Muscle layer of colon (tissue), 2 donors: ENCODE data around the gene LRCOL1.

Experiments used
- H3K27ac ChIP-seq: one replicate; pipeline ENCODE4 v1.7.0; 2013; ENCODE audit warnings: low read depth, mild to moderate bottlenecking, low read length, moderate library complexity
- H3K27me3 ChIP-seq, 2 donors: one replicate each; pipeline ENCODE4 v1.7.0; 2013; ENCODE audit warnings: low read length in 2 of 2, mild to moderate bottlenecking in 2 of 2; ENCODE audit not compliant: insufficient read depth in 2 of 2, control insufficient read depth in 1 of 2
- H3K36me3 ChIP-seq: one replicate; pipeline ENCODE4 v1.7.0; 2013; ENCODE audit warnings: mild to moderate bottlenecking, low read length; ENCODE audit not compliant: insufficient read depth
- H3K4me1 ChIP-seq: one replicate; pipeline ENCODE4 v1.7.0; 2013; ENCODE audit warnings: mild to moderate bottlenecking, low read length; ENCODE audit not compliant: insufficient read depth
- H3K4me3 ChIP-seq, 2 donors: one replicate each; pipeline ENCODE4 v1.7.0; 2013; ENCODE audit warnings: low read length in 2 of 2, low read depth in 1 of 2, mild to moderate bottlenecking in 1 of 2, moderate library complexity in 1 of 2
- H3K9ac ChIP-seq: one replicate; pipeline ENCODE4 v1.7.0; 2013; ENCODE audit warnings: low read length
- H3K9me3 ChIP-seq: one replicate; pipeline ENCODE4 v1.7.0; 2013; ENCODE audit warnings: mild to moderate bottlenecking, low read length
- donor health status: abdominal sarcoma.
- donor health status: Adenocarcinoma of cecum.

The LRCOL1 gene

DNA sequence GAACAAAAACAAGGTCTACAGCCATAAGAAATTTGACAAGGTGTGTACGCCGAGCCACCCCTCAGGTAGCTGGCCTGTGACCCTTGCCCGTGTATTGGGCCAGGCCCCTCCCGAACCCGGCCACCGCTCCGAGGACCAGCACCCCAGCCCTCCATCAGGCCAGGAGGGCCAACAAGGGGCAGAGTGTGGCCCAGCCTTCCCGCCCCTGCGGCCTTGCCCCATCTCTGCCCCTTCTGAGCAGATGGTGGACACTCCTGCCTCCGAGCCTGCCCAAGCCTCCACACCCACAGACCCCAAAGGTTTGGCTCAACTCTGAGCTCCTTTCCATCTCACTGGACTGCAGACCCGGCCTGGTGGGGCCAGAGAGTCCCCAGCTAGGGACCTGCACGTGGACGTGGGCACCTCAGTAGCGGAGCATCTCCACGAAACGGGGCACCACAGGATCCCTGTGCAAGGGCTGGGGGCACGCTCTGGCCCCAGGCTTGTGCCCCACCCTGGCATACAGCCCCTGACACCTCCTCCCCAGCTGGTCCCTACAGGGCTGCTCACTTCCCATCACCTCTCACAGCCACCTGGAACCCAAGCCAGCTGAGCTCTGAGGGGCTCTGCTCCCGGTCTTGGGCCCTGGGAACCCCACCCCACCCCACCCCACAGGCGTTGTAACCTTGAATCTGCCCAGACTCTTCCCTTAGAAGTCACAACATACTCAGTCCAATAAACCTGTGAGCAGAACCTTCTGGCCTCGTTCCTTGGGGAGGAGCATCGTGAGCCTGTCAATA lies 11.5 kb upstream of the LRCOL1 start:
- H3K27ac ChIP-seq: no peak overlapping the region
- H3K27me3 ChIP-seq: peaks cover 10 to 34% of the 10 kb centered on the region in 2 donors
- no peak overlapping the region for H3K4me3 ChIP-seq
- peaks cover 12% of the 10 kb centered on the region for H3K36me3 ChIP-seq
- no peak overlapping the region for H3K9ac ChIP-seq
- peaks cover 8% of the 10 kb centered on the region for H3K4me1 ChIP-seq
- peaks cover 3% of the 10 kb centered on the region for H3K9me3 ChIP-seq

DNA sequence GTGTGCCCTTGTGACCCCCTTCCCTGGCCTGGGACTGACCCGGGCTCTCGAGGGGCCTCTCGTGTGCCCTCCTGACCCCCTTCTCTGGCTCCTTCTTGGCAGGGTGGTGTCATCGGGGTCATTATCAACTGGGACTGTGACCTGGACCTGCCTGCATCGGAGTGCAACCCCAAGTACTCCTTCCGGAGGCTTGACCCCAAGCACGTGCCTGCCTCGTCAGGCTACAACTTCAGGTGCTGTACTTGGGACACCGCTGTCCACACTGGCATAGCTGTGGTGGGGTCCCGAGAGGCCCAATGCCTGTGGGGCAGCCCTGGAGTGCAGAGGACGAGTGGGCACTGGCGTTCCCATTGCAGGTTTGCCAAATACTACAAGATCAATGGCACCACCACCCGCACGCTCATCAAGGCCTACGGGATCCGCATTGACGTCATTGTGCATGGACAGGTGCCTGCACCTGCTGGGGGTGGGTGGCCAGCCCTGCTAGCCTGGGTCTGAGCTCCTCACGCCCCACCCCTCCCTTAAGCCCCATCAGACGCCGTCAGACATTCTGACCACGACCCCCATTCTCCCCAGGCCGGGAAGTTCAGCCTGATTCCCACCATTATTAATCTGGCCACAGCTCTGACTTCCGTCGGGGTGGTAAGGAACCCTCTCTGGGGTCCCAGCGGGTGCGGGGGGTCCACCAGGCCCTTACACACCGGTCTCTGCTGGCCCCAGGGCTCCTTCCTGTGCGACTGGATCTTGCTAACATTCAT lies 10.7 kb upstream of the LRCOL1 start:
- Histone ChIP-seq H3K27me3 (peaks cover 18 to 41% of the 10 kb centered on the region in 2 donors), H3K9ac (no peak overlapping the region)

GRCh38 chr12:132620113-132620898 lies 9.9 kb upstream of the LRCOL1 start:
- Histone ChIP-seq H3K36me3 (peaks cover 11% of the 10 kb centered on the region), H3K27me3 (peaks cover 24 to 49% of the 10 kb centered on the region in 2 donors), H3K27ac (no peak overlapping the region), H3K4me1 (peaks cover 8% of the 10 kb centered on the region), H3K9ac (no peak overlapping the region), H3K4me3 (no peak overlapping the region), H3K9me3 (peaks cover 4% of the 10 kb centered on the region)

More for the DNA sequence above, 10.7 kb upstream of the LRCOL1 start:
- H3K4me1 ChIP-seq: peaks cover 8% of the 10 kb centered on the region
- peaks cover 12% of the 10 kb centered on the region for H3K36me3 ChIP-seq
- H3K4me3 ChIP-seq: no peak overlapping the region
- H3K27ac ChIP-seq: no peak overlapping the region
- peaks cover 4% of the 10 kb centered on the region for H3K9me3 ChIP-seq

DNA sequence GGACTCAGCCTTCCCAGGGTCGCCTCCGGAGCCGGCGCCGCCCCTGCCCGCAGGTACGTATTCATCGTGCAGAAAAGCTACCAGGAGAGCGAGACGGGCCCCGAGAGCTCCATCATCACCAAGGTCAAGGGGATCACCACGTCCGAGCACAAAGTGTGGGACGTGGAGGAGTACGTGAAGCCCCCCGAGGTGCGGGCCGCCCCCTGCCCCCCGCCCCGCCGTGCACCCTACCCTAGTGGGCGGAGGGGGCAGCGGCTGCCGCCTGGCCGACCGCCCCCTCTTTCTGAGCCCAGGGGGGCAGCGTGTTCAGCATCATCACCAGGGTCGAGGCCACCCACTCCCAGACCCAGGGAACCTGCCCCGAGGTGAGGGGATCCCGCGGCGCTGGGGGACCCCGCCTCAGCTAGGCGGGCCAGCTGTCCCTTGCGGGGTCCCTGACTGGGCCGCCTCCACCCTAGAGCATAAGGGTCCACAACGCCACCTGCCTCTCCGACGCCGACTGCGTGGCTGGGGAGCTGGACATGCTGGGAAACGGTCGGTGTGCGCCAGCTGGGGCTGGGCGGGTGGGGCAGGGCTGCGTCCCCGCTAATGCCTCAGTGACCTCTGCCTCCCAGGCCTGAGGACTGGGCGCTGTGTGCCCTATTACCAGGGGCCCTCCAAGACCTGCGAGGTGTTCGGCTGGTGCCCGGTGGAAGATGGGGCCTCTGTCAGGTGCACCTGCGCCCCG lies 9.2 kb upstream of the LRCOL1 start:
- Histone ChIP-seq H3K4me1 (peaks cover 8% of the 10 kb centered on the region), H3K27me3 (peaks cover 27 to 51% of the 10 kb centered on the region in 2 donors), H3K36me3 (peaks cover 4% of the 10 kb centered on the region), H3K9me3 (peaks cover 4% of the 10 kb centered on the region), H3K4me3 (no peak overlapping the region), H3K27ac (no peak overlapping the region), H3K9ac (no peak overlapping the region)

DNA sequence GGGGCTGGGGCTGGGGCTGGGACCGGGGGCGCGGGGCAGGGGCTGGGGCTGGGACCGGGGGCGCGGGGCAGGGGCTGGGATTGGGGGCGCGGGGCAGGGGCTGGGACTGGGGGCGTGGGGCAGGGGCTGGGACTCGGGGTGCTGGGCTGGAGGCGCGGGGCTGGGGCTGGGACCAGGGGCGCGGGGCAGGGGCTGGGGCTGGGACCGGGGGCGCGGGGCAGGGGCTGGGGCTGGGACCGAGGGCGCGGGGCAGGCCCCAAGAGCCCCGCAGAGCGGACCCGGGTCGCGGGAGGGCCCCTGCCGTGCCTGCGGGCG lies 8.6 kb upstream of the LRCOL1 start:
- H3K36me3 ChIP-seq: no peaks in the 10 kb centered on the region
- no peak overlapping the region for H3K27ac ChIP-seq
- H3K9me3 ChIP-seq: peaks cover 4% of the 10 kb centered on the region
- no peak overlapping the region for H3K4me3 ChIP-seq
- peaks cover 27 to 51% of the 10 kb centered on the region in 2 donors for H3K27me3 ChIP-seq
- peaks cover 8% of the 10 kb centered on the region for H3K4me1 ChIP-seq
- no peak overlapping the region for H3K9ac ChIP-seq

- H3K9ac ChIP-seq: no peak within 1 kb of the TSS
- peaks cover 8% of the 10 kb centered on the region for H3K4me1 ChIP-seq
- H3K36me3 ChIP-seq: no peaks in the 10 kb centered on the region
- no peak within 1 kb of the TSS for H3K27ac ChIP-seq
- H3K9me3 ChIP-seq: peaks cover 4% of the 10 kb centered on the region
- no peak within 1 kb of the TSS for H3K4me3 ChIP-seq
- peaks cover 27 to 51% of the 10 kb centered on the region in 2 donors for H3K27me3 ChIP-seq
These were observed 8.3 kb upstream of the LRCOL1 start, which contains the start of gene P2RX2 for GRCh38 chr12:132618683-132619043. TSS of gene P2RX2 (plus strand) at chr12:132618776. CDS start at chr12:132618817, 41 bp downstream.

GRCh38 chr12:132617822-132618682 lies 7.7 kb upstream of the LRCOL1 start:
- H3K36me3 ChIP-seq: no peaks in the 10 kb centered on the region
- H3K27me3 ChIP-seq: peaks cover 27 to 51% of the 10 kb centered on the region in 2 donors
- H3K9me3 ChIP-seq: peaks cover 4% of the 10 kb centered on the region
- no peak overlapping the region for H3K27ac ChIP-seq
- H3K9ac ChIP-seq: no peak overlapping the region
- H3K4me1 ChIP-seq: peaks cover 8% of the 10 kb centered on the region
- H3K4me3 ChIP-seq: no peak overlapping the region

DNA sequence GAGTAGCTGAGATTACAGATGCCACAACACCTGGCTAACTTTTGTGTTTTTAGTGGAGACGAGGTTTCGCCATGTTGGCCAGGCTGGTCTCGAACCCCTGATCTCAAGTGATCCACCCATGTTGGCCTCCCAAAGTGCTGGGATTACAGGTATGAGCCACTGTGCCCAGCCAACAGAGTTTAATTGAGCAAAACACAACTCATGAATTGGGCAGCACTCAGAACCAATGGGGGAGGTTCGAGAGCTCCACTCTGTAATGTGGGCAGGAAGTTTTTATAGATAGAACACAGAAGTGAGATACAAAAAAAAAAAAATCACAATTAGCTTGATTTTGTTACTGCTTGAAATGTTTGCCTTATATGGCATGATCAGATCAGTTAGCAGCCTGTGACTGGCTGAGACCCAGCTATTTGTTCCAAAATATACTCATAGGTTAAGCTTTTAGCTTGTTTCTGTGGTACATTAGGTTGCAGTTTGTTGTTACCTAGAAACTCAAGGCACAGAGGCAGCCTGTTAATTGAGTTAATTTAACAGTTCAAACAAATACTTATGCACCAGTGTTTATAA lies 6.8 kb upstream of the LRCOL1 start:
- Histone ChIP-seq H3K4me3 (no peak overlapping the region), H3K9ac (no peak overlapping the region), H3K27me3 (peaks cover 27 to 51% of the 10 kb centered on the region in 2 donors)

GRCh38 chr12:132615579-132616038 lies 5.2 kb upstream of the LRCOL1 start:
- Histone ChIP-seq H3K9me3 (peaks cover 4% of the 10 kb centered on the region), H3K36me3 (no peaks in the 10 kb centered on the region), H3K27ac (no peak overlapping the region), H3K9ac (no peak overlapping the region), H3K4me1 (peaks cover 2% of the 10 kb centered on the region), H3K27me3 (peaks cover 27 to 54% of the 10 kb centered on the region in 2 donors), H3K4me3 (no peak overlapping the region)

More for the DNA sequence above, 6.8 kb upstream of the LRCOL1 start:
- peaks cover 1% of the 10 kb centered on the region for H3K4me1 ChIP-seq
- H3K9me3 ChIP-seq: peaks cover 4% of the 10 kb centered on the region
- no peaks in the 10 kb centered on the region for H3K36me3 ChIP-seq
- H3K27ac ChIP-seq: no peak overlapping the region
